ENCODE measurements around the gene CACNA1G.

The CACNA1G gene

DNA sequence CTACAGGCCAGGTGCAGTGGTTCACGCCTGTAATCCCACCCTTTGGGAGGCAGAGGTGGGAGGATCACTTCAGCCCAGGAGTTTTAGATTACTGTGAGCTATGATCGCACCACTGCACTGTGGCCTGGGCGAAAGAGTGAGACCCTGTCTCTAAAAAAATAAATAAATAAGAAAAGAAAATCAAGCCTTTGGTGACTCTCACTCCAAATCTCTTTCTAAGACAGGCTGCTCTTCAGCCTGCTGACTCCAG, 75.1 kb downstream of the CACNA1G start:
- DNase-seq = no peak

DNA sequence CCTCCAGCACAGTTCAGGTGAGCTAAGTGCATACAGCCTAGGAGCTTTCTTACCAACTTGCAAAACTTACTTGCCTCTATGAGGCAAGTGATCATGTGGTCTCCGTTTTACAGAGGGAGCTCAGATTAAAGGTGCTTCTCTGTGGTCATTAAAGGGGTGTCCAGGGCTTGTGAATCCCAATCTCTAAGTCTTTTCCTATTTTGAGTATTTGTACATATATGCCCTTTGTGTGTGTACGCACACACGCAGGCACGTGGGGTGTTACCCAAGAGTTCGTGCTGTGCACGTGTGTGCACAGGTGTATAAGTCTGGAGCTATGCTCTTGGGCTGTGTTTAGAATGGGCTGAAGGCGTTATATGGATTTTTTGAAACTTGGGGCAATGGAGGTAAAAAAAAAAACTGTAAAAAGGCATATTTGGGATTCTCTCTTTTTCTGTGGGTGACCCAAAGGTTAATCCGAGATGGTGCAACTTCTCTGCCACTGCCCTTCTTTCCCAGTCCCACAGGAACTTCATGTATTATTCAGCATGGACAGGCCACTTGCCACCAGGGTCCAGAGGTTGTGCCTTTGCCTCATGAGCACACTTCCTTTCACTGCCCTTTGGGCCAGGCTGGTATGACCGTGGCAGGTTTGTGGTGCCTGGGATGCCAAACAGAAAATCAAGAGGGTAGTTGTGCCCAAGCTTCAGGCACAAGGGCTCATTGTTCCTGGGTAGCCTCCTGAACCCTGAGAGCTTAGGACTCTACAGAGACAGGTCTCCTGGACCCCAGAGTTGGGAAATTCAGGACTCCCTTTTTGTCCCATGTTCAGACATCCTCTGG, 75.7 kb downstream of the CACNA1G start:
- DNase-seq = no peak

DNA sequence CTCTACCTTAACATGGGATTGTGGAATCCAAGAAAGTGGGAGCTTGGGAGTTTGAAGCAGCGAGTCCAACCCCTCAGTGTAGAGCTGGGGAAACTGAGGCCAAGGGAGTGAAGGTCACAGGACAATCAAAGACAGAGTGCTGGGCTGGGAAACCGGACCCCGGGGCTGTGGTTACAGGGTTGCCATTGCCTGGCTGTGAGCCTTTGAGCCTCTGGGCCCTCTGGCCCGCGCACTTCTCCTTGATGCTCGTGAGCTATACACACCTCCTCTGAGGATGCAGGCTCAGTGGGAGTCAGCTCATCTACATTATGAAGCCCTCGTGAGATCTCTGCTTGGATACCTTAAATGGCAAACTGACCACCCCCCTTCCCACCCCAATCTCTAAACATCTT, 76.3 kb downstream of the CACNA1G start:
- no peak for DNase-seq

- peak in 1 of 2 experiments; percentile 54 for DNase-seq
These were observed 77.5 kb downstream of the CACNA1G start for GRCh38 chr17:50637829-50638605.

DNA sequence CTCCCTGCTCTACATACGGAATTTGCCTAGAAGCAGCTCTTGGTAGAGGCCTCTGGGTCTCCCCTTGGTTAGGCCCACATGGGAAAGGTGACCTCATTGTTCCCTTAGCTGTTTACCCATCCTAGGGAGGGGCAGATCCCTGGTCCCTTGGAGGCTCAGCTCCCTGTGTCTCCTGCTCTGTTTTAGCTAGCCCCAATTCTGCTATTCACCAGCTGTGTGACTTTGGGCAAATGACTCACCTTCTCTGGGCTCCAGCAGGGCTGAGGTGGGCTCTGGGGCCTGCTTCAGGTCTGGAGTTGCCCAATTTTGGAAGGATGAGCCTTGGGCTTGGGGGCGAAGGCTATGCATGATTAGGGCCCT, 78.1 kb downstream of the CACNA1G start:
- peak in 1 of 2 experiments; percentile 27 for DNase-seq

GRCh38 chr17:50638966-50639713, 78.6 kb downstream of the CACNA1G start:
- peak in 1 of 2 experiments; percentile 33 for DNase-seq

- DNase-seq = no peak
These were observed 80.3 kb downstream of the CACNA1G start for GRCh38 chr17:50640686-50641351.

DNA sequence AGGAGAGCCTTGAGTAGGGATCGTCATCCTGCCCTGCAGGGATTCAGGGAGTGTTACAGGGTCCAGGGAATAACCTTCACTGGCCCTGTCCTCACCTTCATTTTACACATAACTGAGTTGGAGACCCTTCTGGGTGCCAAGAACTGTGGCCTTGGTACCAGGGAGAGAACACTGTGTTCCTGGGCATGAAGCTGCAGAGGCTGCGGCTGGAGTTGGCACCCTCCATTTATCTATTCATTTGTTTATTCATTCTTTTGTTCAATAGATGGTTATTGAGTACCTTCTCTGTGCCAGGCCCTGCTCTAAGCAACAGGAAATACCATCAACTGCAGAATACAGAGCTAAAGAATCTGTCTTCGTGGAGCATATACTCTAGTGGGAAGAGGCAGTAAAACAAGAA, 80.8 kb downstream of the CACNA1G start:
- no peak for DNase-seq

DNA sequence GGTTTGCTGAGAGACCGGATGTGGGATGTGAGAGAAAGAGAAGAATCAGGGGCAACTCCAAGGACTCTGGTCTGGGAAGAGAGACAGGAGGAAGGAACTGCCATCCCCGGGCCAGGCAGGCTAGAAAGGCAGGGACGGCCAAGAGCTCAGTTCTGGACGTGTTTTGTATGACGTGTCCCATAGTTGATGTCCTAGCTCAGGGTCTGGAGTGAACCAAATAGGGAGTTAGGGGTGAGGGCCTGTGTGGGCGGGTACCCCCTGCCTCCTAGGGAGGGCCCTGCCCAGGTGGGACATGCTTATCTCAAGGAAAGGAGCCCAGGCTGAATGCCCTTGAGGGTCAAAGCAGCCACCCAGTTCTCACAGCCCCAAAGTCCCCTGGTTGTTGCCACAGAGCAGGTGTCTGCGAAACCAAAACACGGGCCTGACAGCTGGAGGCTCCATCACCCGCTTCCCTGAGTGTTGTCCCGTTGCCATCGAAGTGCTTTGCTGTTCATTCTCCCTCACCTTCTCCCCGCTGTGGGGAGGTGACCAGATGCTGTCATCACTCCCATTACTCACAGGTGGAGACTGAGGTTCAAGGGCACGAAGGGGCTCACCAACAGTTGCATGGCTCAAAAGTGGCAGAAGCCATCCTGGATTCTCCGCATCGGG, 81.7 kb downstream of the CACNA1G start:
- DNase-seq = no peak

DNA sequence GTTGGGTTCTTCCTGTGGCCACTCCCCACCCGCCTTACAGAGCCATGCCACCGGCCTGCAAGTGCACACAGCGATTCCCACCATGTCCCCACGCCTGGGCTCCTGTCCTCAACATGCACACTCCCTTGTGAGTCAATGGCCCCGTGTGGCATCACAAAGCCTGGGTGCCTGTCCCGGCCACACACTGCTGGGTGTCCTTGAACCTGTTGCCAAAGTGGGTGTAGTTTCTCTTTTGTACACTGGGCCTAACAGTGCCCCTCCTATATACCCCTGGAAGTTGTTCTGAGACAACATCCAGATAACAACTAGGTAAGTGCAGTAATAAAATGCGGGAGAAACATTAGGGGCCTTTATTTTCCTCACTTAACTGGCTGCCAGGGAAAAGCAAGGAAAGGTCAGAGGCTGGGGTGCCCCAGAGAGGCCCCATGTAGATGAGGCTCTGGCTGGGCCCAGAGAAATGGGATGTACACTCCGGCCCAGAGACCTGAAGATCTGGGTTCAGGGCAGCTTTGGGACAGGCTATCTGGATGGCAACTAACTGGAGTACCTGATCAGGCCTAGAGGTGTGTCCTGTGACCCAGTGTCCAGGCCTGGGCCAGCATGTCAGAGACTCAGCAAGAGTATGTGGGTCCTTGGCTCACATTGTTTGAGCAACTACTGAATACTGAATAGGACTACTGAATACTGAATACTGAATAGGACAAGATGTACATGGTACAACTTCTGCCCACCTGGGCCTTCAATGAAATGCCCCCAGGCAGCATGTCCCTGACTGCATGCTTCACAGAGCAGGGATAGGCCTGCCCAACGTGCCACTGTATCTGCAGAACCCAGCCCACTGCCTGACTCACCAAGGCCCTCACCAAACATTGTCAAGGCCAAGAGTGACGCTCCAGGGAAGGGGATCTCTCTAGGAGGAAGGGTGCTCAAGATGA, 82.5 kb downstream of the CACNA1G start:
- no peak for DNase-seq

DNA sequence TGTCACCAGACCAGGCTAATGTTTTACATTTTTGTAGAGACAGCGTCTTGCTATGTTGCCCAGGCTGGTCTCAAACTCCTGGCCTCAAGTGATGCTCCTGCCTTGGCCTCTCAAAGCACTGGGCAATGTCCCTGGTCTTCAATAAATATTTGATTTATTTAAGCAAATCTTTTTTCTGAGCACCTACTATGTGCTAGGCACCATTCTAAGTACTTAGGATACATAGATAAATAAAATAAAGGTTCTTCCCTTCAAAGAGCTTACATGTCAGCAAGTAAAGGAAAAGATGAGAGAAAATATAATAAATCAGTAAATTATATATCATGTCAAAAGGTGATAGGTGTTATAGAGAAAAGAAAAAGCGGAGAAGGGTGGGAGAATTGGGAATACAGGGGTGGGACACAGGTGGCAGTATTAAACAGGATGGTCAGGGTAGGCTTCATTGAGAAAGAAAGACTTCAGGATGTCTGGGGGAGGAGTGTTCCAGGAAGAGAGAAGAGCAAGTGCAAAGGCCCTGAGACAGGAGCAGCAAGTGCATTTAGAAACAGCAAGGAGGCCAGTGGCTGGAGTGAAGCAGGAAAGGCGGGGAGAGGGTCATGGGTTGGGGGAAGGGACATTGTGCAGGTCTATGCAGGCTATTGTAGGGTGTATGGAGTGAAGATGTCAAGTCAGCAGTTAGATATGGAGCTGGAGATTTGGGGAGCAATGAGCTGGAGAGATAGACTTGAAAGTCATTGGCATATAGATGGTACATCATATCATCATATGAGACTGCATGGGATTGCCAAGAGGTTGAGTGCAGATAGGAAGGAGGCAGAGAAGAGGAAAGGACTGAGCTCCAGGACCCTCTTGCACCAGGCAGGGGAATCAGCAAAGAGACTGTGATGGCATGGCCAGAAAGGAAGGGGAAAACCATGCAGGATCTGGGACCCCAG, 85.5 kb downstream of the CACNA1G start:
- no peak for DNase-seq

GRCh38 chr17:50647187-50647586, 86.7 kb downstream of the CACNA1G start:
- no peak for DNase-seq

GRCh38 chr17:50649042-50649908, 88.8 kb downstream of the CACNA1G start:
- DNase-seq = no peak

DNA sequence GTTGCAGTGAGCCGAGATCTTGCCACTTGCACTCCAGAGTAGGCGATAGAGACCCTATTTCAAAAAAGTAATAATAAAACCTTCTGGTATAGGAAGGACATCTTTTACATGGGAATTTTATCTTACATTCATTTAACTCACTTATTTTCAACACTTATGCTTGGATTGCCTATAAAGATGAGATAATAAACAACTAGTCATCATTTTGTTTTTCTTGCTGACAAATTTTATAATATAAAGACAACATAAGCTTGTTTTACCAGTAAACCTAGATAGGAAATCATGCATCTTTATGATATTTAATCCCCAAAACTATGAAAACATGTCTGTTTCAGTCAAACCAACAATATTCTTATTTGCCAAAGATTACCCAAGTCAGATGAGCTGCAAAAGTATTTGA, 91.1 kb downstream of the CACNA1G start:
- DNase-seq = no peak

DNA sequence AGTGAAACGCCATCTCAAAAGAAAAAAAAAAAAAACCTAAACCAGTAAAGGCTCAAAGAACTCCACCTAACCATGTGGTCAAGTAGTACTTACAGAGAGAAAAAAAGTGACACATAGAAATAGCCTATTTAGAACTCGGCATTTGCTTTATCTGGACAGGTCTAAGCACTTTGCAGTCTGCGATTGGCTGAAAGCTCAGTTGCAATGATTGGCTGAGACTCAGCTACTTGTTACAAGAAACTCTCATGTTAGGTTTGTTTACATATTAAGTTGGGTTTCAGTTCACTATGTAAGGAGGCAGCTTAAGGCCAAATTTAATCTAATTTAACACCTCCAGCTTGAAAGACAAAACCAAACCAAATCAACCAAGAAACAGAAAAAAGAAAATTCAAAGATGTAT, 93.2 kb downstream of the CACNA1G start:
- DNase-seq = no peak

GRCh38 chr17:50656509-50656908, 96.0 kb downstream of the CACNA1G start:
- DNase-seq = no peak

GRCh38 chr17:50657054-50657453, 96.5 kb downstream of the CACNA1G start:
- DNase-seq = no peak

DNA sequence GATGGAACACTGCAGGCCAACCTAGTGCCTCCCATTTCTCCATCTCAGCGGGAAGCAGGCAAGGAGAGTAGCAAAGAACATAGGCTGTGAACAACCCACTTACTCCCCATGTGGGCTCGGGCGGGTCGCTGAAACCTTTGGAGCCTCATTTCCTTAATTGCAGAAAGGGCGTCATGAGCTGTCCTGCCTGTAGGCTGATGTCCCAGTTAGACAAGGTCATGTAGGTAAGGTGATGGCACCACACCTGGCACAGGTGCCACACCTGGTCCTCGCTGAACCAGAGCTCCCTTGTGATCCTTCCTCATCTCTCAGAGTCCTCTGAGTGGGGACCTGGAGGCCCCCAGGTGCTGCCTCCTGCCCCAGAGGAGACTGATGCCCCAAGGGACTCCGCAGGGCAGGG, 97.1 kb downstream of the CACNA1G start:
- DNase-seq = no peak

- no peak for DNase-seq
These were observed 98.1 kb downstream of the CACNA1G start for GRCh38 chr17:50658616-50659015.

Measured in NCI-H526 (cell line).